Colon (tissue), 2 donors: ENCODE data around the gene HDAC3.

ENCODE experiments used
- FAIRE-seq: peaks from 2 replicates; lab custom pipeline; 2012; peaks lifted over from hg19 to GRCh38; lab: Jason Lieb, UNC
- donor health status: control.
- donor health status: control.

The HDAC3 gene

GRCh38 chr5:141602606-141603005, 34.0 kb downstream of the HDAC3 start:
- FAIRE-seq, result no peak

GRCh38 chr5:141598391-141599345, 38.0 kb downstream of the HDAC3 start:
- no peak for FAIRE-seq

- FAIRE-seq, result no peak
Measured at GRCh38 chr5:141597814-141598213, 38.8 kb downstream of the HDAC3 start.

GRCh38 chr5:141597394-141597793, 39.3 kb downstream of the HDAC3 start:
- FAIRE-seq, result no peak

- FAIRE-seq, result no peak
Measured at GRCh38 chr5:141596867-141597266, 39.8 kb downstream of the HDAC3 start.

- no peak for FAIRE-seq
Measured at GRCh38 chr5:141590127-141590526, 46.5 kb downstream of the HDAC3 start.

GRCh38 chr5:141586246-141586645, 50.4 kb downstream of the HDAC3 start:
- no peak for FAIRE-seq

- no peak for FAIRE-seq
Measured at GRCh38 chr5:141585594-141585993, 51.1 kb downstream of the HDAC3 start.

- no peak for FAIRE-seq
Measured at GRCh38 chr5:141574122-141574510, 62.5 kb downstream of the HDAC3 start.

GRCh38 chr5:141573489-141574121, 63.0 kb downstream of the HDAC3 start:
- no peak for FAIRE-seq
